Measurements from ENCODE around the gene CD180.

- TF ChIP-seq, protein P1, sequence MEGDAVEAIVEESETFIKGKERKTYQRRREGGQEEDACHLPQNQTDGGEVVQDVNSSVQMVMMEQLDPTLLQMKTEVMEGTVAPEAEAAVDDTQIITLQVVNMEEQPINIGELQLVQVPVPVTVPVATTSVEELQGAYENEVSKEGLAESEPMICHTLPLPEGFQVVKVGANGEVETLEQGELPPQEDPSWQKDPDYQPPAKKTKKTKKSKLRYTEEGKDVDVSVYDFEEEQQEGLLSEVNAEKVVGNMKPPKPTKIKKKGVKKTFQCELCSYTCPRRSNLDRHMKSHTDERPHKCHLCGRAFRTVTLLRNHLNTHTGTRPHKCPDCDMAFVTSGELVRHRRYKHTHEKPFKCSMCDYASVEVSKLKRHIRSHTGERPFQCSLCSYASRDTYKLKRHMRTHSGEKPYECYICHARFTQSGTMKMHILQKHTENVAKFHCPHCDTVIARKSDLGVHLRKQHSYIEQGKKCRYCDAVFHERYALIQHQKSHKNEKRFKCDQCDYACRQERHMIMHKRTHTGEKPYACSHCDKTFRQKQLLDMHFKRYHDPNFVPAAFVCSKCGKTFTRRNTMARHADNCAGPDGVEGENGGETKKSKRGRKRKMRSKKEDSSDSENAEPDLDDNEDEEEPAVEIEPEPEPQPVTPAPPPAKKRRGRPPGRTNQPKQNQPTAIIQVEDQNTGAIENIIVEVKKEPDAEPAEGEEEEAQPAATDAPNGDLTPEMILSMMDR (IDR thresholded peaks at IDR 0.05; ENCODE audit: low read length) = no peak
- TF ChIP-seq EZH2phosphoT487 (IDR thresholded peaks at IDR 0.05; ENCODE audit: low read length) = no peak
- no peak for TF ChIP-seq EZH2 (optimal IDR thresholded peaks at IDR 0.05; ENCODE audit: low read depth, low read length)
Measured at GRCh38 chr5:67240846-67241245, 44.2 kb upstream of the CD180 start.

All from MM.1S (cell line).